BLaER1 (cell line): Measurements from ENCODE around the gene AHI1.
"Not testable (repeated sequence)": the region's sequence is repeated elsewhere in the genome, so short reads cannot be mapped to it uniquely, and the experiment has no call there.

Experiments
- H3K27ac ChIP-seq: shearing (Covaris generic); formaldehyde crosslinking; 2 replicates; pipeline ENCODE4 v1.8.1; 2022
- H3K27me3 ChIP-seq: shearing (Covaris generic); formaldehyde crosslinking; 2 replicates; pipeline ENCODE4 v1.8.1; 2022
- H3K36me3 ChIP-seq: shearing (Covaris generic); formaldehyde crosslinking; 2 replicates; pipeline ENCODE4 v1.8.1; 2022
- H3K4me1 ChIP-seq: shearing (Covaris generic); formaldehyde crosslinking; 2 replicates; pipeline ENCODE4 v1.8.1; 2022
- H3K4me2 ChIP-seq: shearing (Covaris generic); formaldehyde crosslinking; 2 replicates; pipeline ENCODE4 v1.8.1; 2022
- H3K4me3 ChIP-seq: shearing (Covaris generic); formaldehyde crosslinking; 2 replicates; pipeline ENCODE4 v1.8.1; 2022
- H3K9ac ChIP-seq: shearing (Covaris generic); formaldehyde crosslinking; 2 replicates; pipeline ENCODE4 v1.8.1; 2022
- H3K9me3 ChIP-seq: shearing (Covaris generic); formaldehyde crosslinking; 2 replicates; pipeline ENCODE4 v1.8.1; 2022
- H4K20me1 ChIP-seq: shearing (Covaris generic); formaldehyde crosslinking; 2 replicates; pipeline ENCODE4 v1.8.1; 2022
- Cebpa-rat ChIP-seq: shearing (Covaris generic); IDR thresholded peaks from 2 replicates; pipeline ENCODE4 v1.8.1; 2022

AHI1 gene

DNA sequence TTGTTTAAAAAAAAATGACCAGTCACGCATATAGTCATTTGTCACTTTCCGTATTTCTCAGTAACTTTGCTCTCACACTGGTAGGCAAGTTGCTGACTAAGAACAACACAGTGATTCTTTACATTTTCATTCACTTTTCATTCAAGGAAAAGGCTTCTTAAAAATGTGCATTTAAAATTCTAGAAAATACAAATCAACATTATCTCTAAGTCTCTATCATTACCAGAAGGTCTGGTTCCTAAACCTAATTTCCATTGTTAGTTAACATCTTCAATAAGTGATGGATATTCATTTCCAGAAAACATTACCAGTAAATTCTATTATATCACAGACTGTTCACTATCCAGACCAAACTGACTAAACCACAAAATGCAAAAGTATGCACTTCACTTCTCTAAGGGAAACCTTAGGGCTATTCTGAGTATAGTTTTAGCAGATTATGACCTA lies 115.3 kb downstream of the AHI1 start:
- Histone ChIP-seq H3K27me3 (no peaks in the 10 kb centered on the region), H3K4me2 (no peak overlapping the region), H4K20me1 (no peaks in the 10 kb centered on the region), H3K9me3 (no peaks in the 10 kb centered on the region), H3K36me3 (no peaks in the 10 kb centered on the region), H3K4me3 (no peak overlapping the region), H3K27ac (no peak overlapping the region), H3K4me1 (no peaks in the 10 kb centered on the region), H3K9ac (no peak overlapping the region)
- TF ChIP-seq Cebpa-rat, result no peak

DNA sequence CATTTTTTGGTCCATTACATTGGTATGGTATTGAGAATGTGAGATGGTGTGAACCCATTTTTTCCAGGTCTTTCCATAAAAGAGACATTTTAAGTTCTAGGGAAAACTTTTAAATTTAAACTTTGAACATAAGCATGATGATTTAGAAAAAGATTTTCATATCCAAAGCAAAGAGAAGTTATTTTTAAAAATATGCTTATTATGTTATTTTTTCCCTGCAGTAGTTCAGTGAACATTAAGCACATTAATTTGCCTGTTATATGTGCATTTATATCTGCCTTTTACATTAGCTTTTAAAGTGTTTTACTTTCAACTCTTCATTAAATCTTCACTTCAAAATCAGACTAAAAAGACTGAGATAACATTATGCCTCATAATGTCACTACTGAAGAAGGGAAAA lies 116.7 kb downstream of the AHI1 start:
- Histone ChIP-seq H3K4me3 (no peak overlapping the region), H3K27me3 (no peaks in the 10 kb centered on the region), H3K9me3 (no peaks in the 10 kb centered on the region), H3K4me2 (no peak overlapping the region), H3K27ac (no peak overlapping the region), H3K4me1 (no peaks in the 10 kb centered on the region), H3K36me3 (no peaks in the 10 kb centered on the region), H3K9ac (no peak overlapping the region), H4K20me1 (no peaks in the 10 kb centered on the region)
- TF ChIP-seq Cebpa-rat, result no peak

DNA sequence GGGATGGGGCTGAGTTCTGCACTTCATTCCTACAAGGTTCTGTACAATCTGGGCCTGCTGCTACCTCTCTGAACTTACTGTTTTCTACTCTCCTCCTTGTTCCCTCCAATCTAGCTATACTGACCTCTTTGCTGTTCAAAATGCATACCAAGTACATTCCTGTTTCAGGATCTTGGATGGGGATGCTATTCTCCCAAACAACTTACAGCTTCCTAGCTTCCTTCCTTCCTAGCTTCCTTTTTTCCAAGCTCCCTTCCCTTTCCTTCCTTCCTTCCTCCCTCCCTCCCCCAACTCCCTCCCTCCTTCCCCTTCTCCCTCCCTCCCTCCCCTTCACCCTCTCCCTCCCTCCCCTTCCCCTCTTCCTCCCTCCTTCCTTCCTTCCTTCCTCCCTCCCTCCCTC lies 117.9 kb downstream of the AHI1 start:
- Histone ChIP-seq H3K4me3 (no peak overlapping the region), H3K27ac (no peak overlapping the region), H3K4me1 (no peaks in the 10 kb centered on the region), H3K4me2 (no peak overlapping the region), H3K36me3 (no peaks in the 10 kb centered on the region), H4K20me1 (no peaks in the 10 kb centered on the region), H3K9ac (no peak overlapping the region), H3K27me3 (no peaks in the 10 kb centered on the region), H3K9me3 (no peaks in the 10 kb centered on the region)
- no peak for TF ChIP-seq Cebpa-rat

DNA sequence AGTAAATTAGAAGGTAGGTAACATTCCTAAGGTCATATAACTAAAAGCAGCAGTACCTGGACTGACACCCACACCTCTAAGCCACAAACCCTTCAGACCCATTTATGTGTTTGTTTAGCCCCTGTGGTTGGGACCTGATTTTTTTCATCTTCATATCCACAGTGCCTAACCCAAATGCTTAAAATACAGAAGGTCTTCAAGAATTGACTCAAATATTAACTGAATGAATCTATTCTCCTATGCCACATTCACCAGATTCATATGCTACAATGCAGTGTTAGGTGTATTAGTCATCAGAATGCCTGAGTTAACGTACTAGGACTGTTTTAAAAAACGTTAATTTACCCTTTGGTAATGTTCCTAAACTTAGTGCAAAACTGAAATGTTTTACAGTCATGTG lies 124.8 kb downstream of the AHI1 start:
- TF ChIP-seq Cebpa-rat, result no peak

DNA sequence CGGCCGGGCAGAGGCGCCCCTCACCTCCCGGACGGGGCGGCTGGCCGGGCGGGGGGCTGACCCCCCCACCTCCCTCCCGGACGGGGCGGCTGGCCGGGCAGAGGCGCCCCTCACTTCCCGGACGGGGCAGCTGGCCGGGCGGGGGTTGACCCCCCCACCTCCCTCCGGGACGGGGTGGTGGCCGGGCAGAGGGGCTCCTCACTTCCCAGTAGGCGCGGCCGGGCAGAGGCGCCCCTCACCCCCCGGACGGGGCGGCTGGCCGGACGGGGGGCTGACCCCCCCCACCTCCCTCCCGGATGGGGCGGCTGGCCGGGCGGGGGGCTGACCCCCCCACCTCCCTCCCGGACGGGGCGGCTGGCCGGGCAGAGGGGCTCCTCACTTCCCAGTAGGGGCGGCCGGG lies 133.9 kb downstream of the AHI1 start:
- not testable (repeated sequence) for H3K9ac ChIP-seq, H3K27ac ChIP-seq, H4K20me1 ChIP-seq, H3K4me2 ChIP-seq, H3K4me1 ChIP-seq, H3K36me3 ChIP-seq, H3K27me3 ChIP-seq, H3K4me3 ChIP-seq
- peaks cover 42% of the 10 kb centered on the region for H3K9me3 ChIP-seq

More for the DNA sequence above, 124.8 kb downstream of the AHI1 start:
- H3K4me1 ChIP-seq, result no peaks in the 10 kb centered on the region
- H3K27ac ChIP-seq, result no peak overlapping the region
- no peaks in the 10 kb centered on the region for H4K20me1 ChIP-seq
- H3K36me3 ChIP-seq, result peaks cover 16% of the 10 kb centered on the region; the same call in 1 of the 2 replicates
- no peak overlapping the region for H3K4me3 ChIP-seq
- no peak overlapping the region for H3K9ac ChIP-seq
- no peak overlapping the region for H3K4me2 ChIP-seq
- H3K9me3 ChIP-seq, result peaks cover 21% of the 10 kb centered on the region
- H3K27me3 ChIP-seq, result no peaks in the 10 kb centered on the region

DNA sequence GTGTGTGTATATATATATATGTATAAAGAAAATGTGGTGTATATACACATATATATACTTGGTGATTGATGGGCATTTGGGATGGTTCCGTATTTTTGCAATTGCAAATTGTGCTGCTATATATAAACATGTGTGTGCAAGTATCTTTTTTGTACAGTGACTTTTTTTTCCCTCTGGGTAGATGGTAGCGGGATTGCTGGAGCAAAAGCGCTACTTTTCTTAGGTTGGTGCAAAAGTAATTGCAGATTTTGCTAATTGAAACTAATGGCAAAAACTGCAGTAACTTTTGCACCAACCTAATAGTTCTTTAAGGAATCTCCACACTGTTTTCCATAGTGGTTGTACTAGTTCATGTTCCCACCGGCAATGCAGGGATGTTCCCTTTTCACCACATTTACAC lies 135.4 kb downstream of the AHI1 start:
- no peak for TF ChIP-seq Cebpa-rat
- H3K9ac ChIP-seq, result no peak overlapping the region
- no peaks in the 10 kb centered on the region for H4K20me1 ChIP-seq
- no peaks in the 10 kb centered on the region for H3K36me3 ChIP-seq
- no peak overlapping the region for H3K27ac ChIP-seq
- H3K9me3 ChIP-seq, result peaks cover 27% of the 10 kb centered on the region
- no peaks in the 10 kb centered on the region for H3K4me1 ChIP-seq
- H3K4me2 ChIP-seq, result no peak overlapping the region
- H3K4me3 ChIP-seq, result no peak overlapping the region
- H3K27me3 ChIP-seq, result no peaks in the 10 kb centered on the region

DNA sequence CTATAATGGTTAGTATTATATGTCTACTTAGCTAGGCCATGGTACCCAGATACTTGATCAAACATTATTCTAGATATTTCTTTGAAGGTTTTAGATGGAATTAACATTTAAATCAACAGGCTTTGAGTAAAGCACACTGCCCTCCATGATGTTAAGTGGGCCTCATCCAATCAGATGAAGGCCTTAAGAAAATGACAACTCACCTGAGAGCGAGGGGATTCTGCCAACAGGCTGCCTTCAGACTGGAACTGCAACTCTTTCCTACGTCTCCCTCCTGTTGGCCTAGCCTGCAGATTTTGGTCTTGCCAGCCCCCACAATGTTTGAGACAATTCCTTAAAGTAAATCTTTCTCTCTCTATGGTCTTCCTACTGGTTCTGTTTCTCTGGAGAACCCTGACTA lies 137.3 kb downstream of the AHI1 start:
- Histone ChIP-seq H4K20me1 (no peaks in the 10 kb centered on the region), H3K36me3 (no peaks in the 10 kb centered on the region), H3K9me3 (peaks cover 8% of the 10 kb centered on the region), H3K27me3 (no peaks in the 10 kb centered on the region), H3K27ac (no peak overlapping the region), H3K4me2 (no peak overlapping the region), H3K9ac (no peak overlapping the region), H3K4me1 (no peaks in the 10 kb centered on the region), H3K4me3 (no peak overlapping the region)
- TF ChIP-seq Cebpa-rat, result no peak

DNA sequence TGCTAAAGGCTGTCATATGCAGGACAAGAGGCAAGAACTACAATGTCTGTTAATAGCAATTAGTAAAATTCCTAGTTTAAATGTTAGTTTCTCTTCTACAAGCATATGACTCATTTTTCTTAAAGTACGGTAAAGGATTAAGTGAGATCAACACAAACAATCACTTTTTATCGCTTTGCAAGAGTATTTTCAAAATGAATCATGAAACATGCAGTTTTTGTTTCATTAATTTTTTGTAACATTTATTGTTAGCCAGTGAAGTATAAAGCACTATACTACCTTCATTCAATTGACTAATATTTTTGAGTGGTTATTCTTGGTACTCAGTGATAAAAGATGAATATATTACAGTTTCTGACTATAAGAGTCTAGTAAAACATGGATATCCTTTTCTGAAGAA lies 138.6 kb downstream of the AHI1 start:
- Histone ChIP-seq H3K36me3 (no peaks in the 10 kb centered on the region), H3K27ac (no peak overlapping the region), H3K9me3 (no peaks in the 10 kb centered on the region), H3K9ac (no peak overlapping the region), H4K20me1 (no peaks in the 10 kb centered on the region), H3K4me2 (no peak overlapping the region), H3K4me1 (no peaks in the 10 kb centered on the region), H3K27me3 (no peaks in the 10 kb centered on the region), H3K4me3 (no peak overlapping the region)
- TF ChIP-seq Cebpa-rat, result no peak

DNA sequence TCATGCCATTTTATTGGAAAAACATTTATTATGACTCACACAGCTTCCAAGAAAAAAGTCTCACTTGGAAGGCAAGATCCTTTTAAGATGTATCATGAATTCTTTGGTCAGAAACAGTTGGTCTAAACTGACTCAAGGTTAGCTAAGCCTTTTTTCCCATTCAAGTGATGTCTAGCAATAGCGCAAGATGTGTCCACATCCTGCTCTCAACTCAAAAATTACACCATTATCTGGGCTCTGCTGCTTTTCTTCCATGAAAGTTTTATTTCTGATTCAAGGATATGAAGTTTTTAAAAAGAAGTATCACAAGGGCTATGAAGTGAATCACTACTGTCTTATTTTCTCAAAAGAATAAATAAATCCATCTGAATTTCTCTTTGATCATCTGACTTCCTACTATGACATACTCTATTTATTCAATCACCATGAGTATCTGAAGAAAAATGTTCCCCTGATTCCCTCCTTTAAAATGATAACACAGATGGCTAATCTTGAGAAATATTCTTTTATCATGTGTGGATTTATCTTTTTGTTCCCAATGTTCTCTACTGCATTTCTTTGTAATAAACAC lies 139.2 kb downstream of the AHI1 start:
- H3K36me3 ChIP-seq, result no peaks in the 10 kb centered on the region
- no peak overlapping the region for H3K9ac ChIP-seq
- H3K9me3 ChIP-seq, result no peaks in the 10 kb centered on the region
- H3K27me3 ChIP-seq, result no peaks in the 10 kb centered on the region
- no peak overlapping the region for H3K4me2 ChIP-seq
- H3K4me3 ChIP-seq, result no peak overlapping the region
- H3K27ac ChIP-seq, result no peak overlapping the region
- TF ChIP-seq Cebpa-rat, result no peak
- no peaks in the 10 kb centered on the region for H3K4me1 ChIP-seq
- no peaks in the 10 kb centered on the region for H4K20me1 ChIP-seq

DNA sequence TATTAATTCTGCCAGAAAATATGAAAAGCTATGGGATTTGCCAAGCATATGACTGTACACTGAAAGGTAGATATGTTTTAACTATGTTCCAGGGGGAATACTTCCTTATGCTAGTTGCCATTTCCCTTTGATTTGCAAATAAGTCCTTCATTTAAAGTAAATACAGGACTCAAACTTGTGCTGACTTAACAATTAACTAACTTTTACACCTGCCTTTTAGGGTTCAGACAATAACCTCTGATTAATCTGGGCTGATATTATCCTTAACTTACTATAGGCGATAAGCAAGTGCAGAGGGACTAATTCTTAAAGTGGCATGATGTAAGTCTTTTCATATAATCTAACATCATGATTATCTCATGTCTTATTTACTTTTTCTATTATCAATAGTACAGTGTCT lies 143.1 kb downstream of the AHI1 start:
- H3K9ac ChIP-seq, result no peak overlapping the region
- H3K4me2 ChIP-seq, result no peak overlapping the region
- H3K9me3 ChIP-seq, result no peaks in the 10 kb centered on the region
- H3K27me3 ChIP-seq, result no peaks in the 10 kb centered on the region
- H3K27ac ChIP-seq, result no peak overlapping the region
- no peak overlapping the region for H3K4me3 ChIP-seq
- no peaks in the 10 kb centered on the region for H4K20me1 ChIP-seq
- TF ChIP-seq Cebpa-rat, result no peak
- H3K4me1 ChIP-seq, result no peaks in the 10 kb centered on the region
- no peaks in the 10 kb centered on the region for H3K36me3 ChIP-seq

DNA sequence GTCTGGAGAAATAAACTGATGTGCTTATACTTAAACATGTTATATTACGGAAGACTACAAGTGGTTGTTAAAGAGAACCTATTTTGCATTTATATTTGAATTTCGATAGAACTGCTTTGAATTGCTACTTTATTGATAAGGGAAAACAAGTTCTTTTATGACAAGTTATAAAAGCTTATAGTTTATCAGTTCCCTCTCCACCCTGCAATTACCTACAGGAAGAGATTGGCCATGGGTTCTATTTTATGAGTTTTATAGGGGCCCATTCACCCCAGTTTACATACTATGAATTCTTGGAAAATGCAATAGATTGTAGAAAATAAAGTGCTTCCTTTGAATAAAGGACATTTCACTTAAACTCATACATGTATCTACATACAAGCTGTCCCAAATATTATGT lies 144.4 kb downstream of the AHI1 start:
- Histone ChIP-seq H3K9me3 (no peaks in the 10 kb centered on the region), H3K27me3 (no peaks in the 10 kb centered on the region), H3K9ac (no peak overlapping the region), H4K20me1 (no peaks in the 10 kb centered on the region), H3K36me3 (0 out of 2 replicates have a peak, but pooled peaks cover 4% of the 10 kb centered on the region), H3K4me3 (no peak overlapping the region), H3K4me2 (no peak overlapping the region), H3K4me1 (no peaks in the 10 kb centered on the region), H3K27ac (no peak overlapping the region)
- no peak for TF ChIP-seq Cebpa-rat
